HG03066 (cell line): ENCODE results near the gene DEPP1.
"Not testable (repeated sequence)": the region's sequence is repeated elsewhere in the genome, so short reads cannot be mapped to it uniquely, and the experiment has no call there.

ENCODE experiments used
- ATAC-seq: cut with Tn5 transposase; IDR thresholded peaks from one replicate; pipeline ENCODE4 v1.9.1; 2021; ENCODE audit warnings: low read depth; ENCODE audit not compliant: unreplicated experiment

DEPP1 gene

DNA sequence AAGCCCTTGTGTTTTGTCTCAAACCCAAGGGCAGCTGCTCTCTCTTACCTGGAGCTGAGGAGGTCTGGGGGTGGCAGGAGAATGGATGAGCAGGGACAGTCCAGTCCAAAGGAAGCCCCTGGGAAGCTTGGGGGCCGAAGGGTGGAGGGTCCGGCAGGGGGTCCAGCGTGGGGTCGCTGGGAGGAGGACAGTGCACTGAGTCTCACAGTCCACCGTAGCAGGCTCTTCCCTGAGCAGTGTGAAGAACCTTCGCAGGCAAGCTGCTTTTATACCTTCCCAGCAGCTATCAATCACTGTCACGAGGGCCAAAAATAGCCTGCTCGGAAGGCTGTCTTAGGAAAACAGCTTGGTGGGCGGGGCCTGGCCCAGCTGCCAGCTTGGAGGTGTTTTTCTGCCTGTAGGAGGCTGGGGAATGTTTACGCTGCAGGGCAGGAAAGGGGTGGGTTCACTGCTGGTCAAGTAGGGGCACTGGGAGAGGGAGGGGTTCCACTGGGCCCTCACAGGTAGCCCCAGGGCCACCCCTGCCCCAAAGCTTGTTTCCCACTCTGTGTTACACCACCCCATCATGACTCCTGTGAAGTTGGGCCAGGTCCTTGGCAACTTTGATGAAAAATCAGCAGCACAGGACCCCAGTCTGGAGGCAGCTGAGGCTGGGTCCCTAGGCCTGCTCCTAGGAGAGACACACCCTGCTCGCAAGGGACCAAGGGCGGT, at the start of gene DEPP1:
TSS of gene DEPP1 (minus strand) at position 240 of the 711 bp plus-strand sequence. CDS start 779 bp downstream, outside the sequence.
- no peak for ATAC-seq

DNA sequence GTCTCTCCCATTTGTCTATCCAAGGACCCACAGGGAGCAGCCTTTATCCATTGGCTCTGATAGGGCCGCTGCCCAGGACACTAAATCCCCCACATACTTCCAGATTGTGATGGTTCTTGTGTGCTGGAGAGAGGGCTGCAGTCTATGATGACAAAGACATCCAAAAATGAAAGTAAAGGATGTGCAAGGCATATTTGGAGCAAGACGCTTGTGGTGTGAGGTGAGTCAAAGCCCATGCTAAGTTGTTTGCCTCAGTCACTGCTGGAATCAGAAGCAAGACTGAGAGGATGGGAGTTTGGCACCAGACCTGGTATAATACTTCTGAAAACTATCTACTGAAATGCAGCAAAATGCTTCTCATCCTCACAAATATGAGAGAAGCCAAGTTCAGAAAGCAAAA, 44.8 kb upstream of the DEPP1 start:
- ATAC-seq = no peak

- no peak for ATAC-seq
These were observed 37.0 kb upstream of the DEPP1 start for GRCh38 chr10:45015590-45015989.

DNA sequence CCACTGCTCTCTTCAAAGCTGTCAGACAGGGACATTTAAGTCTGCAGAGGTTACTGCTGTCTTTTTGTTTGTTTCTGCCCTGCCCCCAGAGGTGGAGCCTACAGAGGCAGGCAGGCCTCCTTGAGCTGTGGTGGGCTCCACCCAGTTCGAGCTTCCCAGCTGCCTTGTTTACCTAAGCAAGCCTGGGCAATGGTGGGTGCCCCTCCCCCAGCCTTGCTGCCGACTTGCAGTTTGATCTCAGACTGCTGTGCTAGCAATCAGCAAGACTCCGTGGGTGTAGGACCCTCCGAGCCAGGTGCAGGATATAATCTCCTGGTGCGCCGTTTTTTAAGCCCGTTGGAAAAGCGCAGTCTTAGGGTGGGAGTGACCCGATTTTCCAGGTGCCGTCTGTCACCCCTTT, 35.9 kb upstream of the DEPP1 start:
- ATAC-seq = not testable (repeated sequence)

- peak; percentile 68 for ATAC-seq
These were observed 30.0 kb upstream of the DEPP1 start for GRCh38 chr10:45008524-45009161.

- no peak for ATAC-seq
These were observed 27.8 kb upstream of the DEPP1 start for GRCh38 chr10:45006276-45007030.

- ATAC-seq = no peak
These were observed 26.7 kb upstream of the DEPP1 start for GRCh38 chr10:45005284-45005683.

DNA sequence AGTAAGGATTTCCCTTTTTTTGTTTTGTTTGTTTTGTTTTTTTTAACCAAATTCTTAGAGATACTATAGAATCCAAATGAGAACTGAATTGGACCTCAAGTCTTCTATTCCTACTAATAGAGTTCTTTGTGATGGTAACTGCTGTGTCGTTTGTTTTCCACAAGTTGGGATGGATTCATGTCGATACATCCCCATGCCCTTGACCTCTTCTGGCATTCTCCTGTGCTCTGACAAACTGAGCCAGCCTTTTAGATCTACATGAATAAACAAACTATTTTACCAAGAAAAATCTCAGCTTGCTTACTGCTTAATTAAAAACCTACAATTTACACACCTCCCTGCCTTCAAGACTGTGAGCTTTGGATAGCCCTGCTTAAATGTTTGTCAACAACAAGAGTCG, 26.1 kb upstream of the DEPP1 start:
- no peak for ATAC-seq

DNA sequence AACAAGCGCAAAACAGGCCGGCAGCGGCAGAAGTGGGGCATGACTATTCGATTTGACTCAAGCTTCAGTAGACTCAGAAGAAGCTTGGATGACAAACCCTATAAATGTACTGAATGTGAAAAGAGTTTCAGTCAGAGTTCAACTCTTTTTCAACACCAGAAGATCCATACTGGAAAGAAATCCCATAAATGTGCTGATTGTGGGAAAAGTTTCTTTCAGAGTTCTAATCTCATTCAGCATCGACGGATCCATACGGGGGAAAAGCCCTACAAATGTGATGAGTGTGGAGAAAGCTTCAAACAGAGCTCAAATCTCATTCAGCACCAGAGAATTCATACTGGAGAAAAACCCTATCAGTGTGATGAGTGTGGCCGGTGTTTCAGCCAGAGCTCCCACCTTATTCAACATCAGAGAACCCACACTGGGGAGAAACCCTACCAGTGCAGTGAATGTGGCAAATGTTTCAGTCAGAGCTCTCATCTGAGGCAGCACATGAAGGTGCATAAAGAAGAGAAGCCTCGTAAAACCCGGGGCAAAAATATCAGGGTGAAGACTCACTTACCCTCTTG, 24.9 kb upstream of the DEPP1 start:
- no peak for ATAC-seq

DNA sequence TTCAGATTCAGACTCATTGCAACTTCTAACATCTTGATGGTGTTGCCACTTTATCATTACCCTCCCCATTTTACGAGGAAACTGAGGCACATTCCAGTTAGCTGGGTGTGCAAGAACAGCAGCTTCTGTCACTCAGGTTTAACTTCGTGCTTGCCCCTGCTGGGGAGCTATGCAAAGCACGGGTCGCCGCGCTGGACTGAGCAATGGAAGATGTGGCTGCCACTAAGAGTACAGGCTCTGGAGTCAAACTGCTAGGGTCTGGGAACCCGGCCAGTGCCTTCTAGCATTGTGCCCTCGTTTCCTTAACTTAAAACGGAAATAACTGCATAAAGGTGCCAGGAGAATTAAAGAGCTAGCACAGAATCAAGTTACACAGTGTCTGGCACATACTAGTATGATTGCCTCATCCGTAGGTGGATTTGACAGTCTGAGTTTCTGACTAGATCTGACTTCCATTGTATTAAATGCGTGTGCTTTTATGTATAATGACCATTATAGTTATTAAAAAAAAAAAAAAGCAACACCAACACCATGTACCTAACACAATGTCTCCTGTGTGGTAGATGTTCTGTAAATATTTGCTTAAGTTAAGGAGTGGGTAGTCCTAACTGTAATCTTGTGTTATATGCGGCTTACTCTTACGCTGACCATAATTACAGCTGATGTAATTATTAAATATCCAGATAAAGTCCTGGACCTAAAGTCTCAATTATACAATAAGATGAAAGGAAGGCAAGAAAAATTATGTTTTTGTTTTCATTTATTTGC, 23.0 kb upstream of the DEPP1 start:
- ATAC-seq = peak; percentile 83

DNA sequence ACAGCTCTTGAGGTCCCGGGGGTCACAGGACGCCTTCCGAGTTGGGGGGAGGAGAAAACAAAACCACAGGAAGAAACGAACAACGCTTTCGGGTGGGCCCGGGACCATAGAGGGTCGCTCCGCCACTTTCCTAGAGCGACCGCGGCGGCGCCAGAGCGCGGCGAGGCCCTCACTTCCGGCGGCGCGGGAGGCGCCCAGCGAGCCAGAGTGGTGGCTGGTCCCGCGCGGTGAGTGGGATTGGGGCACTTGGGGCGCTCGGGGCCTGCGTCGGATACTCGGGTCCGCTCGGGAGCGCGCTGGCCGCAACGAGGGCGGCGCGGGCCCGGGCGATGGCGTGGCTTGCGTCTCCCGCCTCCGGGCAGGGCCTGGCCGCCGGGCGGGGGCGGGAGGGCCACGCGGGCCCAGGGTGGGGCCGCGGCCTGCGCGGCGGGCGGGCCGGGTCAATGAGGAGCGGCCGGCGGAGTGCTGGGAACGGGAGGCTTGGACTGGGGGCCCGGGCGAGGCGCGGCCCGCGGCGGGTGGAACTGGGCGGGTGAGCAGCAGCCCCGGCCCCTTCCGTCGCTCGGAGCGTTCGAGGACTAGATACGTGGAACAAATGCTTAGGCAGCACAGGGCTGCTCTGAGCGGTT, 22.3 kb upstream of the DEPP1 start, which contains the start of gene ZNF22:
TSS of gene ZNF22 (plus strand) at position 172 of the 629 bp plus-strand sequence. CDS start 2,446 bp downstream, outside the sequence.
- ATAC-seq = peak; percentile 76

- no peak for ATAC-seq
These were observed 21.6 kb upstream of the DEPP1 start for GRCh38 chr10:45000138-45000751.

GRCh38 chr10:44998146-44998631, 19.6 kb upstream of the DEPP1 start:
- ATAC-seq = no peak

GRCh38 chr10:44997105-44997748, 18.6 kb upstream of the DEPP1 start:
- no peak for ATAC-seq

- ATAC-seq = no peak
These were observed 17.5 kb upstream of the DEPP1 start for GRCh38 chr10:44995914-44996669.

GRCh38 chr10:44995581-44995913, 16.9 kb upstream of the DEPP1 start:
- no peak for ATAC-seq

GRCh38 chr10:44994752-44995530, 16.3 kb upstream of the DEPP1 start:
- ATAC-seq = no peak
